HEK293 (cell line): Measurements from ENCODE around the gene LAMTOR4.

Source experiments
- CTCF ChIA-PET: fragments of 350-600 bp; formaldehyde crosslinking; extraction: SDS; loops from one replicate; lab custom pipeline; 2021; ENCODE audit warnings: antibody characterized with exemption; lab: Yijun Ruan, JAX
- POLR2A ChIA-PET: fragments of 300-600 bp; formaldehyde crosslinking; extraction: SDS; loops from one replicate; lab custom pipeline; 2020; ENCODE audit warnings: antibody characterized with exemption, inconsistent platforms; lab: Yijun Ruan, JAX
- H3K27ac ChIP-seq: fragments of 200-500 bp; sonication (Bioruptor generic); 2 replicates; pipeline ENCODE4 v1.5.1; 2014; ENCODE audit warnings: low read depth, low read length, control low read depth, inconsistent platforms; ENCODE audit errors: extremely low read depth
- H3K36me3 ChIP-seq, 2 experiments: fragments of 200-500 bp in 1 of 2; sonication (Bioruptor generic) in 1 of 2; 1 replicate in 1 of 2; 2 replicates in 1 of 2; pipeline ENCODE4 v1.5.1; 2014 to 2017; ENCODE audit warnings: inconsistent platforms in 2 of 2, low read length in 2 of 2; ENCODE audit not compliant: control insufficient read depth in 2 of 2, insufficient read depth in 1 of 2
- H3K4me1 ChIP-seq: fragments of 200-500 bp; sonication (Bioruptor generic); 2 replicates; pipeline ENCODE4 v1.5.1; 2014; ENCODE audit warnings: mild to moderate bottlenecking, low read length, inconsistent platforms; ENCODE audit not compliant: control insufficient read depth, insufficient read depth
- H3K4me3 ChIP-seq: 2 replicates; pipeline ENCODE4 v1.5.1; 2011; ENCODE audit warnings: low read depth, mild to moderate bottlenecking, control low read depth, low read length, moderate library complexity
- H3K9me3 ChIP-seq: fragments of 200-500 bp; sonication (Bioruptor generic); 2 replicates; pipeline ENCODE4 v1.5.1; 2014; ENCODE audit warnings: low read depth, low read length, inconsistent platforms; ENCODE audit not compliant: control insufficient read depth, insufficient read depth
- BCL11B ChIP-seq: fragments of 450-650 bp; formaldehyde crosslinking; IDR thresholded peaks from 2 replicates; pipeline ENCODE4 v1.5.1; 2016; ENCODE audit warnings: low read depth, missing biosample characterization, missing genetic modification characterization
- GLIS1 ChIP-seq: fragments of 450-650 bp; formaldehyde crosslinking; IDR thresholded peaks from 2 replicates; pipeline ENCODE4 v1.5.1; 2016; ENCODE audit warnings: missing biosample characterization, missing genetic modification characterization
- MYNN ChIP-seq: fragments of 450-650 bp; formaldehyde crosslinking; IDR thresholded peaks from 2 replicates; pipeline ENCODE4 v1.5.1; 2016; ENCODE audit warnings: missing biosample characterization, missing genetic modification characterization, borderline replicate concordance
- SP7 ChIP-seq: fragments of 450-650 bp; formaldehyde crosslinking; IDR thresholded peaks from 2 replicates; pipeline ENCODE4 v1.5.1; 2016; ENCODE audit warnings: missing biosample characterization, missing genetic modification characterization
- ZNF341 ChIP-seq: fragments of 450-650 bp; formaldehyde crosslinking; IDR thresholded peaks from 2 replicates; pipeline ENCODE4; 2016; ENCODE audit warnings: low read depth, missing biosample characterization, missing genetic modification characterization
- ZNF394 ChIP-seq: fragments of 450-650 bp; formaldehyde crosslinking; IDR thresholded peaks from 2 replicates; pipeline ENCODE4 v1.5.1; 2016; ENCODE audit warnings: missing biosample characterization, missing genetic modification characterization, mild to moderate bottlenecking, moderate library complexity, borderline replicate concordance
- ZNF423 ChIP-seq: fragments of 450-650 bp; formaldehyde crosslinking; IDR thresholded peaks from 2 replicates; pipeline ENCODE4 v1.5.1; 2016; ENCODE audit warnings: missing biosample characterization, missing genetic modification characterization
- ZNF510 ChIP-seq: fragments of 450-650 bp; formaldehyde crosslinking; IDR thresholded peaks from 2 replicates; pipeline ENCODE4 v1.5.1; 2018; ENCODE audit warnings: mild to moderate bottlenecking, missing genetic modification characterization, missing biosample characterization; ENCODE audit not compliant: insufficient replicate concordance
- ZNF558 ChIP-seq: fragments of 450-650 bp; formaldehyde crosslinking; IDR thresholded peaks from 2 replicates; pipeline ENCODE4 v1.5.1; 2016; ENCODE audit warnings: missing biosample characterization, missing genetic modification characterization
- ZNF843 ChIP-seq: fragments of 450-650 bp; formaldehyde crosslinking; IDR thresholded peaks from 2 replicates; pipeline ENCODE4 v1.5.1; 2016; ENCODE audit warnings: missing biosample characterization, missing genetic modification characterization
- TF ChIP-seq, protein P1 (sequence below): fragments of 450-650 bp; IDR thresholded peaks from 2 replicates; pipeline ENCODE4 v1.5.1; 2018; ENCODE audit warnings: missing biosample characterization, mild to moderate bottlenecking, missing genetic modification characterization
- TF ChIP-seq, protein P2 (sequence below): fragments of 450-650 bp; formaldehyde crosslinking; IDR thresholded peaks from 2 replicates; pipeline ENCODE4 v1.5.1; 2016; ENCODE audit warnings: missing biosample characterization, missing genetic modification characterization
- TF ChIP-seq, protein P3 (sequence below): fragments of 450-650 bp; formaldehyde crosslinking; IDR thresholded peaks from 2 replicates; pipeline ENCODE4 v1.5.1; 2016; ENCODE audit warnings: missing biosample characterization, missing genetic modification characterization, low read depth
- TF ChIP-seq, protein P4 (sequence below): fragments of 450-650 bp; formaldehyde crosslinking; IDR thresholded peaks from 2 replicates; pipeline ENCODE4 v1.5.1; 2016; ENCODE audit warnings: missing biosample characterization, missing genetic modification characterization
- TF ChIP-seq, protein P5 (sequence below): fragments of 450-650 bp; formaldehyde crosslinking; IDR thresholded peaks from 2 replicates; pipeline ENCODE4 v1.5.1; 2016; ENCODE audit warnings: missing biosample characterization, missing genetic modification characterization
- TF ChIP-seq, protein P6 (sequence below): sonication (generic); formaldehyde crosslinking; IDR thresholded peaks from 2 replicates; pipeline ENCODE4 v1.8.1; 2022; ENCODE audit warnings: mild to moderate bottlenecking, moderate library complexity, missing genetic modification reagents
- TF ChIP-seq, protein P7 (sequence below): fragments of 450-650 bp; formaldehyde crosslinking; IDR thresholded peaks from 2 replicates; pipeline ENCODE4 v1.5.1; 2016; ENCODE audit warnings: missing biosample characterization, missing genetic modification characterization
- TF ChIP-seq, protein P8 (sequence below): fragments of 450-650 bp; formaldehyde crosslinking; IDR thresholded peaks from 2 replicates; pipeline ENCODE4 v1.5.1; 2016; ENCODE audit warnings: missing biosample characterization, missing genetic modification characterization, borderline replicate concordance

The LAMTOR4 gene

DNA sequence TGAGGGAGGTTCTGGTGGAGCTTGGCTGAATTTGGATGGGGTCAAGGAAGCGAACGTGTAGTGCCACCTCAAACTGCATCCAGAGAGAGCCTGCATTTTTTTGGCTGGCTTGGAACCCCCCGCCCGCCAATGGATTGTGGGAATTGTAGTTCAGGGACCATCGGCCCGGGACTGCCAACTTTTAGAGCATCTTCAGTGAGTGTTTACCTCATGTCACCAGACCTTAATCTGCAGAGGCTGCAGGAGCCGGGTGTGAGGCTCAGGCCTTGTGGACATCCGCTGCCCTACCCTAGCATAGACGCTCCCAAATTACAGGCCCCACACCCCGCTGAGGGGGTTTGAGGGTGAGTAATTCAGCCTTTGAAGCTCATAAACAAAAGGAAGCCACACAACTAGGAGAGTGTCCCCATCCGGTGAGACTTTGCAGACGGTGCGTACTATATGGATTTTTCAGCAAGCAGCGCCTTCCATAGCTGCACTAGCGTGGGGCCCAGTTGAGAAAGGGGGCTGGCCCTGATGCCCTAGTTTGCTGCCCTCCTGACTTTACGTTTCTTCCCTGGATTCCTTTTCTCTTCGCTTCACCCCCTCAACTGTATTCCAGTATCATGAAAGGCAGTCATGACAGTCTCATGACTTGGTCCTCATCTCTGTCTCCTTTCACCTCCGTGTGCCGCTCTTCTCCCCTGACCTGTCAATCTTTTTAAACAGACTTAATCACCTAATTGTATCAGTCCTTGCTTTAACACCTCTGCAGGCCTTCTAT is 28.6 kb upstream of the LAMTOR4 start:
- Histone ChIP-seq H3K27ac (peak overlapping the region; percentile 87), H3K36me3 (peaks cover 0 to 13% of the 10 kb centered on the region in 2 experiments; a peak in 2 of 3 replicates), H3K9me3 (no peaks in the 10 kb centered on the region), H3K4me1 (peaks cover 3% of the 10 kb centered on the region; the same call in 1 of the 2 replicates), H3K4me3 (peak overlapping the region; percentile 90)
- ChIA-PET POLR2A (interaction anchor here (0.7 to 8.4 kb wide), 3 partner anchors 11 to 29 kb away, joined by 3 to 81 read pairs (median 3); partner anchors contain the start of genes AP4M1, LAMTOR4 and MCM7), CTCF (interaction anchor here (0.7 to 1.1 kb wide), 2 partner anchors 11 to 18 kb away, joined by 3 to 4 read pairs; no protein-coding TSS in a partner anchor)
- TF ChIP-seq, protein P1, sequence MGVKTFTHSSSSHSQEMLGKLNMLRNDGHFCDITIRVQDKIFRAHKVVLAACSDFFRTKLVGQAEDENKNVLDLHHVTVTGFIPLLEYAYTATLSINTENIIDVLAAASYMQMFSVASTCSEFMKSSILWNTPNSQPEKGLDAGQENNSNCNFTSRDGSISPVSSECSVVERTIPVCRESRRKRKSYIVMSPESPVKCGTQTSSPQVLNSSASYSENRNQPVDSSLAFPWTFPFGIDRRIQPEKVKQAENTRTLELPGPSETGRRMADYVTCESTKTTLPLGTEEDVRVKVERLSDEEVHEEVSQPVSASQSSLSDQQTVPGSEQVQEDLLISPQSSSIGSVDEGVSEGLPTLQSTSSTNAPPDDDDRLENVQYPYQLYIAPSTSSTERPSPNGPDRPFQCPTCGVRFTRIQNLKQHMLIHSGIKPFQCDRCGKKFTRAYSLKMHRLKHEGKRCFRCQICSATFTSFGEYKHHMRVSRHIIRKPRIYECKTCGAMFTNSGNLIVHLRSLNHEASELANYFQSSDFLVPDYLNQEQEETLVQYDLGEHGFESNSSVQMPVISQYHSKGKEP (tag by site-specific recombination) = 0 out of 2 replicates have a peak, but pooled peaks have one; percentile 46
- no peak for TF ChIP-seq ZNF843
- no peak for TF ChIP-seq ZNF558 (tag by site-specific recombination)
- no peak for TF ChIP-seq ZNF510
- TF ChIP-seq, protein P2, sequence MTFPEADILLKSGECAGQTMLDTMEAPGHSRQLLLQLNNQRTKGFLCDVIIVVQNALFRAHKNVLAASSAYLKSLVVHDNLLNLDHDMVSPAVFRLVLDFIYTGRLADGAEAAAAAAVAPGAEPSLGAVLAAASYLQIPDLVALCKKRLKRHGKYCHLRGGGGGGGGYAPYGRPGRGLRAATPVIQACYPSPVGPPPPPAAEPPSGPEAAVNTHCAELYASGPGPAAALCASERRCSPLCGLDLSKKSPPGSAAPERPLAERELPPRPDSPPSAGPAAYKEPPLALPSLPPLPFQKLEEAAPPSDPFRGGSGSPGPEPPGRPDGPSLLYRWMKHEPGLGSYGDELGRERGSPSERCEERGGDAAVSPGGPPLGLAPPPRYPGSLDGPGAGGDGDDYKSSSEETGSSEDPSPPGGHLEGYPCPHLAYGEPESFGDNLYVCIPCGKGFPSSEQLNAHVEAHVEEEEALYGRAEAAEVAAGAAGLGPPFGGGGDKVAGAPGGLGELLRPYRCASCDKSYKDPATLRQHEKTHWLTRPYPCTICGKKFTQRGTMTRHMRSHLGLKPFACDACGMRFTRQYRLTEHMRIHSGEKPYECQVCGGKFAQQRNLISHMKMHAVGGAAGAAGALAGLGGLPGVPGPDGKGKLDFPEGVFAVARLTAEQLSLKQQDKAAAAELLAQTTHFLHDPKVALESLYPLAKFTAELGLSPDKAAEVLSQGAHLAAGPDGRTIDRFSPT (tag by site-specific recombination) = peak; percentile 22; the same call in 1 of the 2 replicates
- TF ChIP-seq, protein P3, sequence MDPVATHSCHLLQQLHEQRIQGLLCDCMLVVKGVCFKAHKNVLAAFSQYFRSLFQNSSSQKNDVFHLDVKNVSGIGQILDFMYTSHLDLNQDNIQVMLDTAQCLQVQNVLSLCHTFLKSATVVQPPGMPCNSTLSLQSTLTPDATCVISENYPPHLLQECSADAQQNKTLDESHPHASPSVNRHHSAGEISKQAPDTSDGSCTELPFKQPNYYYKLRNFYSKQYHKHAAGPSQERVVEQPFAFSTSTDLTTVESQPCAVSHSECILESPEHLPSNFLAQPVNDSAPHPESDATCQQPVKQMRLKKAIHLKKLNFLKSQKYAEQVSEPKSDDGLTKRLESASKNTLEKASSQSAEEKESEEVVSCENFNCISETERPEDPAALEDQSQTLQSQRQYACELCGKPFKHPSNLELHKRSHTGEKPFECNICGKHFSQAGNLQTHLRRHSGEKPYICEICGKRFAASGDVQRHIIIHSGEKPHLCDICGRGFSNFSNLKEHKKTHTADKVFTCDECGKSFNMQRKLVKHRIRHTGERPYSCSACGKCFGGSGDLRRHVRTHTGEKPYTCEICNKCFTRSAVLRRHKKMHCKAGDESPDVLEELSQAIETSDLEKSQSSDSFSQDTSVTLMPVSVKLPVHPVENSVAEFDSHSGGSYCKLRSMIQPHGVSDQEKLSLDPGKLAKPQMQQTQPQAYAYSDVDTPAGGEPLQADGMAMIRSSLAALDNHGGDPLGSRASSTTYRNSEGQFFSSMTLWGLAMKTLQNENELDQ (tag by site-specific recombination) = no peak
- TF ChIP-seq, protein P4, sequence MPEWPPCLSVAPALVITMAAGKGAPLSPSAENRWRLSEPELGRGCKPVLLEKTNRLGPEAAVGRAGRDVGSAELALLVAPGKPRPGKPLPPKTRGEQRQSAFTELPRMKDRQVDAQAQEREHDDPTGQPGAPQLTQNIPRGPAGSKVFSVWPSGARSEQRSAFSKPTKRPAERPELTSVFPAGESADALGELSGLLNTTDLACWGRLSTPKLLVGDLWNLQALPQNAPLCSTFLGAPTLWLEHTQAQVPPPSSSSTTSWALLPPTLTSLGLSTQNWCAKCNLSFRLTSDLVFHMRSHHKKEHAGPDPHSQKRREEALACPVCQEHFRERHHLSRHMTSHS (tag by site-specific recombination) = no peak
- TF ChIP-seq MYNN (tag by site-specific recombination) = no peak
- 0 out of 2 replicates have a peak, but pooled peaks have one; percentile 52 for TF ChIP-seq ZNF394
- TF ChIP-seq, protein P5, sequence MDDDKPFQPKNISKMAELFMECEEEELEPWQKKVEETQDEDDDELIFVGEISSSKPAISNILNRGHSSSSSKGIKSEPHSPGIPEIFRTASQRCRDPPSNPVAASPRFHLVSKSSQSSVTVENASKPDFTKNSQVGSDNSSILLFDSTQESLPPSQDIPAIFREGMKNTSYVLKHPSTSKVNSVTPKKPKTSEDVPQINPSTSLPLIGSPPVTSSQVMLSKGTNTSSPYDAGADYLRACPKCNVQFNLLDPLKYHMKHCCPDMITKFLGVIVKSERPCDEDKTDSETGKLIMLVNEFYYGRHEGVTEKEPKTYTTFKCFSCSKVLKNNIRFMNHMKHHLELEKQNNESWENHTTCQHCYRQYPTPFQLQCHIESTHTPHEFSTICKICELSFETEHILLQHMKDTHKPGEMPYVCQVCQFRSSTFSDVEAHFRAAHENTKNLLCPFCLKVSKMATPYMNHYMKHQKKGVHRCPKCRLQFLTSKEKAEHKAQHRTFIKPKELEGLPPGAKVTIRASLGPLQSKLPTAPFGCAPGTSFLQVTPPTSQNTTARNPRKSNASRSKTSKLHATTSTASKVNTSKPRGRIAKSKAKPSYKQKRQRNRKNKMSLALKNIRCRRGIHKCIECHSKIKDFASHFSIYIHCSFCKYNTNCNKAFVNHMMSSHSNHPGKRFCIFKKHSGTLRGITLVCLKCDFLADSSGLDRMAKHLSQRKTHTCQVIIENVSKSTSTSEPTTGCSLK (tag by site-specific recombination) = no peak
- TF ChIP-seq, protein P6, sequence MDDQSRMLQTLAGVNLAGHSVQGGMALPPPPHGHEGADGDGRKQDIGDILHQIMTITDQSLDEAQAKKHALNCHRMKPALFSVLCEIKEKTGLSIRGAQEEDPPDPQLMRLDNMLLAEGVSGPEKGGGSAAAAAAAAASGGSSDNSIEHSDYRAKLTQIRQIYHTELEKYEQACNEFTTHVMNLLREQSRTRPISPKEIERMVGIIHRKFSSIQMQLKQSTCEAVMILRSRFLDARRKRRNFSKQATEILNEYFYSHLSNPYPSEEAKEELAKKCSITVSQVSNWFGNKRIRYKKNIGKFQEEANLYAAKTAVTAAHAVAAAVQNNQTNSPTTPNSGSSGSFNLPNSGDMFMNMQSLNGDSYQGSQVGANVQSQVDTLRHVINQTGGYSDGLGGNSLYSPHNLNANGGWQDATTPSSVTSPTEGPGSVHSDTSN = no peak
- no peak for TF ChIP-seq ZNF341 (tag by site-specific recombination)
- peak; percentile 41 for TF ChIP-seq SP7
- no peak; the same call in 1 of the 2 replicates for TF ChIP-seq GLIS1 (tag by site-specific recombination)
- TF ChIP-seq, protein P7, sequence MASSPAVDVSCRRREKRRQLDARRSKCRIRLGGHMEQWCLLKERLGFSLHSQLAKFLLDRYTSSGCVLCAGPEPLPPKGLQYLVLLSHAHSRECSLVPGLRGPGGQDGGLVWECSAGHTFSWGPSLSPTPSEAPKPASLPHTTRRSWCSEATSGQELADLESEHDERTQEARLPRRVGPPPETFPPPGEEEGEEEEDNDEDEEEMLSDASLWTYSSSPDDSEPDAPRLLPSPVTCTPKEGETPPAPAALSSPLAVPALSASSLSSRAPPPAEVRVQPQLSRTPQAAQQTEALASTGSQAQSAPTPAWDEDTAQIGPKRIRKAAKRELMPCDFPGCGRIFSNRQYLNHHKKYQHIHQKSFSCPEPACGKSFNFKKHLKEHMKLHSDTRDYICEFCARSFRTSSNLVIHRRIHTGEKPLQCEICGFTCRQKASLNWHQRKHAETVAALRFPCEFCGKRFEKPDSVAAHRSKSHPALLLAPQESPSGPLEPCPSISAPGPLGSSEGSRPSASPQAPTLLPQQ = peak; percentile 47
- TF ChIP-seq BCL11B (tag by site-specific recombination) = no peak
- TF ChIP-seq ZNF423 = no peak
- TF ChIP-seq, protein P8, sequence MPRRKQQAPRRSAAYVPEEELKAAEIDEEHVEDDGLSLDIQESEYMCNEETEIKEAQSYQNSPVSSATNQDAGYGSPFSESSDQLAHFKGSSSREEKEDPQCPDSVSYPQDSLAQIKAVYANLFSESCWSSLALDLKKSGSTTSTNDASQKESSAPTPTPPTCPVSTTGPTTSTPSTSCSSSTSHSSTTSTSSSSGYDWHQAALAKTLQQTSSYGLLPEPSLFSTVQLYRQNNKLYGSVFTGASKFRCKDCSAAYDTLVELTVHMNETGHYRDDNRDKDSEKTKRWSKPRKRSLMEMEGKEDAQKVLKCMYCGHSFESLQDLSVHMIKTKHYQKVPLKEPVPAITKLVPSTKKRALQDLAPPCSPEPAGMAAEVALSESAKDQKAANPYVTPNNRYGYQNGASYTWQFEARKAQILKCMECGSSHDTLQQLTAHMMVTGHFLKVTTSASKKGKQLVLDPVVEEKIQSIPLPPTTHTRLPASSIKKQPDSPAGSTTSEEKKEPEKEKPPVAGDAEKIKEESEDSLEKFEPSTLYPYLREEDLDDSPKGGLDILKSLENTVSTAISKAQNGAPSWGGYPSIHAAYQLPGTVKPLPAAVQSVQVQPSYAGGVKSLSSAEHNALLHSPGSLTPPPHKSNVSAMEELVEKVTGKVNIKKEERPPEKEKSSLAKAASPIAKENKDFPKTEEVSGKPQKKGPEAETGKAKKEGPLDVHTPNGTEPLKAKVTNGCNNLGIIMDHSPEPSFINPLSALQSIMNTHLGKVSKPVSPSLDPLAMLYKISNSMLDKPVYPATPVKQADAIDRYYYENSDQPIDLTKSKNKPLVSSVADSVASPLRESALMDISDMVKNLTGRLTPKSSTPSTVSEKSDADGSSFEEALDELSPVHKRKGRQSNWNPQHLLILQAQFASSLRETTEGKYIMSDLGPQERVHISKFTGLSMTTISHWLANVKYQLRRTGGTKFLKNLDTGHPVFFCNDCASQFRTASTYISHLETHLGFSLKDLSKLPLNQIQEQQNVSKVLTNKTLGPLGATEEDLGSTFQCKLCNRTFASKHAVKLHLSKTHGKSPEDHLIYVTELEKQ (tag by site-specific recombination) = no peak
